CD4-positive, alpha-beta T cell (primary cell): ENCODE data around the gene SHCBP1L. TPM values are rescaled to one million over a fixed set of nuclear protein-coding genes. Genes with fewer than 3 reads are reported as not detected.

Experiments used
- ATAC-seq: fragments of 200-7000 bp; cut with Tn5 transposase; one replicate; pipeline ENCODE4 v1.10.0; 2022; ENCODE audit warnings: mild to moderate bottlenecking; ENCODE audit not compliant: poor library complexity
- CTCF ChIA-PET: fragments of 350-600 bp; sonication (Branson Sonifier 250); formaldehyde crosslinking; loops from one replicate; lab custom pipeline; 2021; ENCODE audit warnings: antibody characterized with exemption, inconsistent platforms; lab: Charles Lee
- POLR2A ChIA-PET: fragments of 350-600 bp; sonication (Branson Sonifier 250); formaldehyde crosslinking; loops from one replicate; lab custom pipeline; 2021; ENCODE audit warnings: antibody characterized with exemption, inconsistent platforms; lab: Charles Lee
- DNase-seq, 14 experiments: peaks; one replicate each; pipeline ENCODE4 v3.0.0-alpha.2; 2013 to 2020; ENCODE audit warnings: mixed read lengths in 2 of 14
- H3K27ac ChIP-seq, 2 donors: one replicate each; pipeline versions ENCODE4 v1.5.1 to v1.7.0; 2013; ENCODE audit warnings: low read length in 2 of 2, low read depth in 1 of 2, mild to moderate bottlenecking in 1 of 2
- H3K27me3 ChIP-seq, 2 experiments: 1 replicate in 1 of 2; 2 replicates in 1 of 2; pipeline versions ENCODE4 v1.6.1 to v1.7.0; 2013; ENCODE audit warnings: low read length in 2 of 2, control low read depth in 1 of 2, mild to moderate bottlenecking in 1 of 2, moderate library complexity in 1 of 2; ENCODE audit not compliant: insufficient read depth in 2 of 2, control insufficient read depth in 1 of 2
- H3K36me3 ChIP-seq: one replicate; pipeline ENCODE4 v1.6.1; 2013; ENCODE audit warnings: low read length, control low read depth; ENCODE audit not compliant: insufficient read depth
- H3K4me1 ChIP-seq: one replicate; pipeline ENCODE4 v1.6.1; 2013; ENCODE audit warnings: low read length, control low read depth; ENCODE audit not compliant: insufficient read depth
- H3K4me3 ChIP-seq: one replicate; pipeline ENCODE4 v1.5.1; 2013; ENCODE audit warnings: mild to moderate bottlenecking, low read length, moderate library complexity
- H3K9me3 ChIP-seq, 2 experiments: 1 replicate in 1 of 2; 2 replicates in 1 of 2; pipeline versions ENCODE4 v1.6.1 to v1.7.0; 2013; ENCODE audit warnings: low read length in 2 of 2, mild to moderate bottlenecking in 2 of 2, control low read depth in 1 of 2, moderate library complexity in 1 of 2; ENCODE audit not compliant: control insufficient read depth in 1 of 2, insufficient read depth in 1 of 2
- H3K27ac Mint-ChIP-seq: one replicate; pipeline ENCODE4 v1.8.0; 2020; ENCODE audit warnings: mixed read lengths
- H3K27me3 Mint-ChIP-seq: one replicate; pipeline ENCODE4 v1.8.0; 2021; ENCODE audit warnings: mixed read lengths
- H3K36me3 Mint-ChIP-seq: one replicate; pipeline ENCODE4 v1.8.0; 2021; ENCODE audit warnings: low read depth, mixed read lengths
- H3K4me1 Mint-ChIP-seq: one replicate; pipeline ENCODE4 v1.8.0; 2021; ENCODE audit warnings: low read depth, mixed read lengths
- H3K4me3 Mint-ChIP-seq: one replicate; pipeline ENCODE4 v1.8.0; 2020; ENCODE audit warnings: mild to moderate bottlenecking, mixed read lengths
- H3K9me3 Mint-ChIP-seq: one replicate; pipeline ENCODE4 v1.8.0; 2020; ENCODE audit warnings: mixed read lengths
- CTCF ChIP-seq: fragments of 200-600 bp; IDR thresholded peaks from one replicate; pipeline ENCODE4 v1.8.0; 2022; ENCODE audit warnings: antibody characterized with exemption, mild to moderate bottlenecking
- intact Hi-C, 2 experiments: fragments of 100-400 bp; cut with DNase I in 1 of 2; cut with micrococcal nuclease in 1 of 2; formaldehyde crosslinking; loops; one replicate each; pipeline versions ENCODE4 v1.15.1 to v1.9.0; 2023 to 2025; cut with DNase I, micrococcal nuclease
- total RNA-seq, 174 experiments: library from RNA in 2 of 174; stranded (reverse) in 2 of 174; gene quantifications; one replicate each; pipeline ENCODE4 v1.2.3 and lab custom pipeline; 2021 to 2026

The SHCBP1L gene
- total RNA-seq, 2 experiments from 2014 or later, result not detected

DNA sequence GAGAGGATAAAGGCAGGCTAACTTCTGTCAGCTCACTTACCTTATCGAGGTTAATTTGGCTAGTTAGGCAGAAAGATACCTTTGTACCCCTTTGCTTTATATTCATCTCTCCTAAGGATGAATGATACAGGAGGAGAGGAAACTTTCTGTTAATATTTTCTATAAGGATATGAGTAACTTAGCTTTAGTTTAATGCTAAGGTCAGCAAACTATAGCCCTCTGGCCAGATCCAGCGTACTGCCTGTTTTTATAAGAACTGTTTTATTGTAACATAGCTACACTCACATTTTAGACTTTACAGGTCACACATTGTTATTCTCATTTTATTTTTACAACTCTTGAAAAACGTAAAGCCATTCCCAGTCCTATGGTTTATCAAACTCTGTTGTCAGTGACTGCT lies 95.8 kb downstream of the SHCBP1L start:
- intact Hi-C loops, result no loop called here
- TF ChIP-seq CTCF, result no peak
- H3K4me1 ChIP-seq, result no peaks in the 10 kb centered on the region
- no peaks in the 10 kb centered on the region for H3K9me3 Mint-ChIP-seq
- H3K36me3 Mint-ChIP-seq, result peaks cover 100% of the 10 kb centered on the region
- peaks cover 100% of the 10 kb centered on the region for H3K36me3 ChIP-seq
- ATAC-seq (no peak), DNase-seq (no peak)
- H3K4me1 Mint-ChIP-seq, result peaks cover 23% of the 10 kb centered on the region
- ChIA-PET CTCF (interaction anchor here (1.2 kb wide), 1 partner anchor 13 kb away, joined by 3 read pairs; no protein-coding TSS in a partner anchor), POLR2A (interaction anchor here (0.7 to 1.0 kb wide), 3 partner anchors 11 to 18 kb away, joined by 3 to 4 read pairs (median 3); no protein-coding TSS in a partner anchor)
- no peaks in the 10 kb centered on the region for H3K27me3 ChIP-seq
- no peak overlapping the region for H3K4me3 ChIP-seq
- no peaks in the 10 kb centered on the region for H3K27me3 Mint-ChIP-seq
- H3K27ac ChIP-seq, result no peak overlapping the region
- no peak overlapping the region for H3K4me3 Mint-ChIP-seq
- no peak overlapping the region for H3K27ac Mint-ChIP-seq
- no peaks in the 10 kb centered on the region for H3K9me3 ChIP-seq

- Mint-ChIP-seq H3K4me1 (peaks cover 18% of the 10 kb centered on the region), H3K27me3 (no peaks in the 10 kb centered on the region), H3K36me3 (peaks cover 99% of the 10 kb centered on the region), H3K27ac (peak overlapping the region; percentile 59), H3K9me3 (no peaks in the 10 kb centered on the region), H3K4me3 (no peak overlapping the region)
- Histone ChIP-seq H3K4me1 (no peaks in the 10 kb centered on the region), H3K36me3 (peaks cover 100% of the 10 kb centered on the region), H3K27me3 (no peaks in the 10 kb centered on the region), H3K27ac (no peak overlapping the region), H3K4me3 (no peak overlapping the region), H3K9me3 (no peaks in the 10 kb centered on the region)
- no peak for ATAC-seq
- intact Hi-C loops, result no loop called here
- CTCF ChIA-PET, result interaction anchor here (1.2 to 1.3 kb wide), 2 partner anchors 9 to 11 kb away, joined by 3 to 4 read pairs; no protein-coding TSS in a partner anchor
- no peak for DNase-seq
- POLR2A ChIA-PET, result no interaction called here
- TF ChIP-seq CTCF, result no peak
Observed at GRCh38 chr1:182855911-182856310, 97.1 kb downstream of the SHCBP1L start.

- intact Hi-C loops, result no loop called here
- Mint-ChIP-seq H3K4me3 (no peak overlapping the region), H3K36me3 (peaks cover 99% of the 10 kb centered on the region), H3K4me1 (peaks cover 41% of the 10 kb centered on the region), H3K27me3 (no peaks in the 10 kb centered on the region), H3K27ac (no peak overlapping the region), H3K9me3 (no peaks in the 10 kb centered on the region)
- H3K9me3 ChIP-seq, result no peaks in the 10 kb centered on the region
- peaks cover 99% of the 10 kb centered on the region for H3K36me3 ChIP-seq
- ChIA-PET CTCF (no interaction called here), POLR2A (no interaction called here)
- TF ChIP-seq CTCF, result no peak
- no peak overlapping the region for H3K4me3 ChIP-seq
- H3K27me3 ChIP-seq, result no peaks in the 10 kb centered on the region
- DNase-seq (no peak), ATAC-seq (no peak)
- H3K27ac ChIP-seq, result no peak overlapping the region
- peaks cover 8% of the 10 kb centered on the region for H3K4me1 ChIP-seq
Observed at GRCh38 chr1:182851825-182852224, 101.1 kb downstream of the SHCBP1L start.
